T-helper 2 cell treated with Interferon-gamma antibody and Interleukin-4, amounts not matched to agents 5 μg/mL and 100 μg/mL, for 36 hours (primary cell): ENCODE data around the gene RAB3IL1.

Experiments
- DNase-seq: peaks from one replicate; pipeline ENCODE4 v3.0.0; 2021; ENCODE audit warnings: low spot score
- H3K27ac Mint-ChIP-seq: one replicate; pipeline ENCODE4 v1.8.0; 2021; ENCODE audit warnings: mild to moderate bottlenecking, mixed read lengths
- H3K27me3 Mint-ChIP-seq: one replicate; pipeline ENCODE4 v1.8.0; 2021; ENCODE audit warnings: low read depth, mixed read lengths
- H3K36me3 Mint-ChIP-seq: one replicate; pipeline ENCODE4 v1.8.0; 2021; ENCODE audit warnings: low read depth, mixed read lengths
- H3K4me1 Mint-ChIP-seq: one replicate; pipeline ENCODE4 v1.8.0; 2021; ENCODE audit warnings: low read depth, mixed read lengths
- H3K4me3 Mint-ChIP-seq: one replicate; pipeline ENCODE4 v1.8.0; 2022; ENCODE audit warnings: mild to moderate bottlenecking, moderate library complexity, mixed read lengths
- H3K9me3 Mint-ChIP-seq: one replicate; pipeline ENCODE4 v1.8.0; 2021; ENCODE audit warnings: mixed read lengths

Gene RAB3IL1

GRCh38 chr11:61860054-61860903 is 57.1 kb downstream of the RAB3IL1 start:
- Mint-ChIP-seq H3K27ac (peak overlapping the region; percentile 50), H3K36me3 (peaks cover 38% of the 10 kb centered on the region), H3K9me3 (no peaks in the 10 kb centered on the region), H3K4me3 (no peak overlapping the region), H3K27me3 (no peaks in the 10 kb centered on the region), H3K4me1 (no peaks in the 10 kb centered on the region)
- DNase-seq, result no peak

- H3K36me3 Mint-ChIP-seq, result peaks cover 43% of the 10 kb centered on the region
- no peaks in the 10 kb centered on the region for H3K9me3 Mint-ChIP-seq
- H3K4me3 Mint-ChIP-seq, result no peak overlapping the region
- H3K27ac Mint-ChIP-seq, result peak overlapping the region; percentile 26
- no peaks in the 10 kb centered on the region for H3K4me1 Mint-ChIP-seq
- H3K27me3 Mint-ChIP-seq, result no peaks in the 10 kb centered on the region
- no peak for DNase-seq
Observed at GRCh38 chr11:61855939-61856680, 61.3 kb downstream of the RAB3IL1 start.

- H3K9me3 Mint-ChIP-seq, result no peaks in the 10 kb centered on the region
- H3K36me3 Mint-ChIP-seq, result peaks cover 41% of the 10 kb centered on the region
- no peak for DNase-seq
- H3K27me3 Mint-ChIP-seq, result no peaks in the 10 kb centered on the region
- no peak overlapping the region for H3K27ac Mint-ChIP-seq
- H3K4me3 Mint-ChIP-seq, result no peak overlapping the region
- no peaks in the 10 kb centered on the region for H3K4me1 Mint-ChIP-seq
Observed at GRCh38 chr11:61854966-61855714, 62.2 kb downstream of the RAB3IL1 start.

- no peaks in the 10 kb centered on the region for H3K9me3 Mint-ChIP-seq
- no peak overlapping the region for H3K4me3 Mint-ChIP-seq
- no peak for DNase-seq
- H3K27me3 Mint-ChIP-seq, result no peaks in the 10 kb centered on the region
- H3K4me1 Mint-ChIP-seq, result no peaks in the 10 kb centered on the region
- H3K36me3 Mint-ChIP-seq, result peaks cover 41% of the 10 kb centered on the region
- H3K27ac Mint-ChIP-seq, result no peak overlapping the region
Observed at GRCh38 chr11:61854206-61854895, 63.0 kb downstream of the RAB3IL1 start.

GRCh38 chr11:61853698-61854169 is 63.6 kb downstream of the RAB3IL1 start:
- Mint-ChIP-seq H3K4me3 (no peak overlapping the region), H3K9me3 (no peaks in the 10 kb centered on the region), H3K27ac (no peak overlapping the region), H3K36me3 (peaks cover 37% of the 10 kb centered on the region), H3K4me1 (no peaks in the 10 kb centered on the region), H3K27me3 (no peaks in the 10 kb centered on the region)
- DNase-seq, result no peak

- no peaks in the 10 kb centered on the region for H3K4me1 Mint-ChIP-seq
- no peaks in the 10 kb centered on the region for H3K27me3 Mint-ChIP-seq
- H3K9me3 Mint-ChIP-seq, result no peaks in the 10 kb centered on the region
- no peak overlapping the region for H3K27ac Mint-ChIP-seq
- peaks cover 54% of the 10 kb centered on the region for H3K36me3 Mint-ChIP-seq
- no peak overlapping the region for H3K4me3 Mint-ChIP-seq
- DNase-seq, result no peak
Observed at GRCh38 chr11:61851900-61852295, 65.5 kb downstream of the RAB3IL1 start.

- Mint-ChIP-seq H3K27ac (no peak overlapping the region), H3K4me1 (no peaks in the 10 kb centered on the region), H3K36me3 (peaks cover 58% of the 10 kb centered on the region), H3K4me3 (no peak overlapping the region), H3K27me3 (no peaks in the 10 kb centered on the region), H3K9me3 (no peaks in the 10 kb centered on the region)
- DNase-seq, result no peak
Observed at GRCh38 chr11:61851113-61851899, 66.1 kb downstream of the RAB3IL1 start.

- no peaks in the 10 kb centered on the region for H3K27me3 Mint-ChIP-seq
- peaks cover 62% of the 10 kb centered on the region for H3K36me3 Mint-ChIP-seq
Observed at GRCh38 chr11:61850687-61851086, 66.7 kb downstream of the RAB3IL1 start.

GRCh38 chr11:61848631-61849030 is 68.7 kb downstream of the RAB3IL1 start:
- H3K9me3 Mint-ChIP-seq, result no peaks in the 10 kb centered on the region
- peaks cover 60% of the 10 kb centered on the region for H3K36me3 Mint-ChIP-seq
- H3K4me3 Mint-ChIP-seq, result no peak overlapping the region
- peaks cover 2% of the 10 kb centered on the region for H3K4me1 Mint-ChIP-seq
- H3K27me3 Mint-ChIP-seq, result no peaks in the 10 kb centered on the region
- peak overlapping the region; percentile 41 for H3K27ac Mint-ChIP-seq
- no peak for DNase-seq

More at GRCh38 chr11:61850687-61851086, 66.7 kb downstream of the RAB3IL1 start:
- no peak overlapping the region for H3K4me3 Mint-ChIP-seq
- H3K9me3 Mint-ChIP-seq, result no peaks in the 10 kb centered on the region
- peaks cover 2% of the 10 kb centered on the region for H3K4me1 Mint-ChIP-seq
- H3K27ac Mint-ChIP-seq, result no peak overlapping the region
- no peak for DNase-seq

GRCh38 chr11:61847914-61848581 is 69.3 kb downstream of the RAB3IL1 start:
- DNase-seq, result no peak
- Mint-ChIP-seq H3K27ac (no peak overlapping the region), H3K9me3 (no peaks in the 10 kb centered on the region), H3K4me3 (no peak overlapping the region), H3K4me1 (peaks cover 2% of the 10 kb centered on the region), H3K27me3 (no peaks in the 10 kb centered on the region), H3K36me3 (peaks cover 62% of the 10 kb centered on the region)
